ENCODE measurements around the gene OPCML. TPM values are rescaled to one million over a fixed set of nuclear protein-coding genes. Genes with fewer than 3 reads are reported as not detected.
A peak's percentile ranks its signal among the peaks of the same experiment; 100 is the strongest.

OPCML gene
- total RNA-seq, 1 experiment from 2014 or later, result 0.13 TPM

- peaks cover 12% of the 10 kb centered on the region for H3K4me1 ChIP-seq (ENCODE audit: insufficient read depth, low read length, poor library complexity, severe bottlenecking)
- CTCF ChIA-PET, result no interaction called here
- TF ChIP-seq CTCF (conservative IDR thresholded peaks at IDR 0.05; ENCODE audit: low read depth, low read length) (no peak), EZH2 (IDR thresholded peaks at IDR 0.05; ENCODE audit: borderline replicate concordance, low read depth, low read length, poor library complexity, severe bottlenecking) (no peak)
Observed at GRCh38 chr11:132681971-132682370, 850.3 kb downstream of the OPCML start.

GRCh38 chr11:132680584-132680983 lies 851.7 kb downstream of the OPCML start:
- ChIA-PET CTCF (no interaction called here), POLR2A (ENCODE audit: low non-redundant PET) (no interaction called here)
- no TSS peak for BruUV-seq (replicated peaks)
- no peaks in the 10 kb centered on the region for H3K4me1 ChIP-seq (ENCODE audit: insufficient read depth, low read length, poor library complexity, severe bottlenecking)
- H3K27ac ChIP-seq (ENCODE audit: low read depth, low read length, poor library complexity, severe bottlenecking), result no peak overlapping the region
- peaks cover 20% of the 10 kb centered on the region for H3K9me3 ChIP-seq (ENCODE audit: low read depth, low read length, poor library complexity, severe bottlenecking)
- no peak for TF ChIP-seq CTCF (conservative IDR thresholded peaks at IDR 0.05; ENCODE audit: low read depth, low read length)
- TF ChIP-seq EZH2 (IDR thresholded peaks at IDR 0.05; ENCODE audit: borderline replicate concordance, low read depth, low read length, poor library complexity, severe bottlenecking), result no peak
- no peak for DNase-seq (ENCODE audit: low spot score)
- peaks cover 51% of the 10 kb centered on the region for H3K27me3 ChIP-seq (replicated peaks; ENCODE audit: insufficient read depth, low read depth, low read length, poor library complexity)
- H3K36me3 ChIP-seq (ENCODE audit: insufficient read depth, low read length, poor library complexity, severe bottlenecking), result no peaks in the 10 kb centered on the region
- intact Hi-C loops (cut with micrococcal nuclease; ENCODE audit: unreplicated experiment), result no loop called here
- H3K4me3 ChIP-seq (ENCODE audit: low read depth, low read length, poor library complexity, severe bottlenecking), result no peak overlapping the region

More at GRCh38 chr11:132681971-132682370, 850.3 kb downstream of the OPCML start:
- H3K27me3 ChIP-seq (replicated peaks; ENCODE audit: insufficient read depth, low read depth, low read length, poor library complexity), result peaks cover 44% of the 10 kb centered on the region
- no peak overlapping the region for H3K27ac ChIP-seq (ENCODE audit: low read depth, low read length, poor library complexity, severe bottlenecking)
- POLR2A ChIA-PET (ENCODE audit: low non-redundant PET), result no interaction called here
- intact Hi-C loops (cut with micrococcal nuclease; ENCODE audit: unreplicated experiment), result no loop called here
- H3K9me3 ChIP-seq (ENCODE audit: low read depth, low read length, poor library complexity, severe bottlenecking), result peaks cover 11% of the 10 kb centered on the region
- H3K4me3 ChIP-seq (ENCODE audit: low read depth, low read length, poor library complexity, severe bottlenecking), result no peak overlapping the region
- no TSS peak for BruUV-seq (replicated peaks)
- DNase-seq (ENCODE audit: low spot score), result no peak
- H3K36me3 ChIP-seq (ENCODE audit: insufficient read depth, low read length, poor library complexity, severe bottlenecking), result no peaks in the 10 kb centered on the region

GRCh38 chr11:132674151-132674550 lies 858.1 kb downstream of the OPCML start:
- no peaks in the 10 kb centered on the region for H3K36me3 ChIP-seq (ENCODE audit: insufficient read depth, low read length, poor library complexity, severe bottlenecking)
- DNase-seq (ENCODE audit: low spot score), result peak; percentile 63
- peaks cover 5% of the 10 kb centered on the region for H3K4me1 ChIP-seq (ENCODE audit: insufficient read depth, low read length, poor library complexity, severe bottlenecking)
- H3K4me3 ChIP-seq (ENCODE audit: low read depth, low read length, poor library complexity, severe bottlenecking), result no peak overlapping the region
- no TSS peak for BruUV-seq (replicated peaks)
- peaks cover 33% of the 10 kb centered on the region for H3K27me3 ChIP-seq (replicated peaks; ENCODE audit: insufficient read depth, low read depth, low read length, poor library complexity)
- intact Hi-C loops (cut with micrococcal nuclease; ENCODE audit: unreplicated experiment), result no loop called here
- CTCF ChIA-PET, result no interaction called here
- H3K27ac ChIP-seq (ENCODE audit: low read depth, low read length, poor library complexity, severe bottlenecking), result no peak overlapping the region
- H3K9me3 ChIP-seq (ENCODE audit: low read depth, low read length, poor library complexity, severe bottlenecking), result peaks cover 20% of the 10 kb centered on the region
- POLR2A ChIA-PET (ENCODE audit: low non-redundant PET), result no interaction called here
- TF ChIP-seq EZH2 (IDR thresholded peaks at IDR 0.05; ENCODE audit: borderline replicate concordance, low read depth, low read length, poor library complexity, severe bottlenecking), result no peak
- TF ChIP-seq CTCF (conservative IDR thresholded peaks at IDR 0.05; ENCODE audit: low read depth, low read length), result no peak

Measured in A673 (cell line).